ENCODE results near the gene PI4KB. TPM values are rescaled to one million over a fixed set of nuclear protein-coding genes. Genes with fewer than 3 reads are reported as not detected.

PI4KB gene
- total RNA-seq, 1 donor = 70.0 TPM

- DNase-seq (ENCODE audit: low read depth in 2 of 3, low spot score in 2 of 3) = peak; percentile 80 to 99 (median 99)
These were observed 19.7 kb upstream of the PI4KB start, which contains the start of gene RFX5 for GRCh38 chr1:151346769-151347522. RFX5 (minus strand) TSS chr1:151347252; CDS start chr1:151346320, 932 bp downstream.

- peak in 1 of 3 donors; percentile 26 for DNase-seq (ENCODE audit: low read depth in 2 of 3, low spot score in 2 of 3)
These were observed 19.0 kb upstream of the PI4KB start for GRCh38 chr1:151346082-151346768.

GRCh38 chr1:151344291-151344690 lies 17.1 kb upstream of the PI4KB start:
- no peak for DNase-seq (ENCODE audit: low read depth in 2 of 3, low spot score in 2 of 3)

DNA sequence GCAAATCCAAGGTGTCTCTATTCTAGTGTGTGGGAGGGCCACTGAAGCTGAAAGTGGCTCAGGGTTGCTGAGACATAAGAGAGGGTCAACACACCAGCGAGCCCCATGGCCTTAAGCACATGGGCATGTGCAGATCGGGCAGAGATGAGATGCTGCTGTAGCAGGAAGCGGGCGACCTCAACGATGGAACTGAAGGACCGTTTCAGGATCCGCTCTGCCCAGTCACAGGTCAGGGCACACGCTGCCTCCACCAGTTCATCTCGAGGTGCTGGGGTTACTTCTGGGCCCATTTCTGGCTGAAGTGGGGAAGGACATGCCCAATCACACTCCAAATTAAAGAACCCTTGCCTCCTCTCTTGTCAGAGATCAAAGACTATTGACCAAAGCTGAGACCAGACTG lies 16.4 kb upstream of the PI4KB start:
- no peak for DNase-seq (ENCODE audit: low read depth in 2 of 3, low spot score in 2 of 3)

DNA sequence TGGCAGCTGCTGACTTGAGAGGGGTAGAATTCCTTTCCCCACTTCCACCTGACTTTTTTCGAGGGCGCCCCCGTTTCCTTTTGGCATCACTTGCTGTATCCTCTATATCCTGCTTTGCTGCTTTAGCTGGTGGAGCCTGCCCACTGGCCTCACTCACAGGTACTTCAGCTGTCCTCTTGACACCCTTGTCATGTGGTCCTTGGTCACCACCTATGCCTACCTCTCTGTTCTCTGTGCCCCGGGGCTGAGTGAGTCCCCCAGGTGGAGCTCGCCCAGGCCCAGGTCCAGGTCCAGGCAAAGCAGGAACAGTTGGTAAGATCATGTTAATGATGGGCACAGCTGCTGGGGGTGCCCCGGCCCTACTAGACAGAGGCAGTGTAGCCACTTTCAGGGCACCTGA lies 15.4 kb upstream of the PI4KB start:
- DNase-seq (ENCODE audit: low read depth in 2 of 3, low spot score in 2 of 3) = no peak

DNA sequence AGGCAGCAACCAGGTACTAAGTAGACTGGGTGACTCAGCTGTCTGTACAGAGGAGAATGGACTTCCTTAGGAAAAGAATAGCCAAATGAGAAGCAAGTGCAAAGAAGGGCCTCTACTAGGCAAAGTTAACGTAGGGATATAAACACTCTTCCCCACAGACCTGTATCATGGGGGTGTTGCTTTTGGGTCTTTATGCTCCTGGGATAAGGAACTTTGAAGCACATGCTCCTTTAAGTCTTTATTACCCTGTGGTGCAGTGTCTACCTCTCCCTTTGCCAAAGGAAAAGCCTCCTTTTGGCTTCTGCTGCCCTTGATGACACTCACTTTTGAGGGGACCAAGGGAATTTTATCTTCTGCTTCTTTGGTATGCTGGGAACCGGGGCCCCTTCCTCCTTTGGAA lies 14.8 kb upstream of the PI4KB start:
- no peak for DNase-seq (ENCODE audit: low read depth in 2 of 3, low spot score in 2 of 3)

DNA sequence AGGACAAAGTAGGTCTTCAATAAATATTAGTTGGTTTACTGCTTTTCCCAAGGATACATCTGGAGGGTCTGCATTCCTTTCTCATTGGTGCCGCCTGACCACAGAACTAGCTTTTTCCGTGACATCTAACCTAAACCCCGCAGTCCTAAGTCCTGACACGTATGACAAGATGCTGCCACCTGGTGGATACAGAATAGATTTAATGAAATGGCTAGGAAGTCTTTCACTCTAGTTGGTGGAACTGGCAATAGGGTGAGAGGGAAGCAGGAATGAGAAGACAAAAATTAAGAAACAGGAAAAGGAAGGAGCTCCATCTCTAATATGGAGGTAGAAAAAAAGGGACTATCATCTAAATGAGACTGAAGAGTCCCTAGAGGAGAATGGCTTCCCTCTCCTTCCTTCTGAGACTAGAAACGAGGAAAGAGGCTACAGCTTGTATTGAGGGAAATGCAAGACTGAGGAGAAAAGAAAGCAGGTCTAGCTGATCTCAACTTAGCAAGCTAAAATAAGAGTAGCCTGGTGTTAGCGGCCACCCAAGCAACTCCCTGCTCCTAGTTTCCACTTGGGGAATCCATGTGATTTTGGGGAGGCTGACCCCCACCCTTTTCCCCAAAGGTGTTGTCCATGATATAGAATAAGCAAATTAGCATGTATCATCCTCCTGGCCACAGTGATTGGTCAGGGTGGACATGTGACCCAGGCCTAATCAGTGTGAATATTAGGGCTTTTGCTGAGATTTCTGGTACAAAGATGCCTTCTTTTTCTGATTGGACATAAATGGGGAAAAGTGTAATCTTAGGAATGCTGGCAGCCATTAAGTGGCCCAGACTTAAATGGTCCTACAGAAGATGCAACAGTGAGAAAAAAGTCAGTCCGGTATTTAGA lies 13.9 kb upstream of the PI4KB start:
- peak in 2 of 3 donors; percentile 79 to 87 for DNase-seq (ENCODE audit: low read depth in 2 of 3, low spot score in 2 of 3)

DNA sequence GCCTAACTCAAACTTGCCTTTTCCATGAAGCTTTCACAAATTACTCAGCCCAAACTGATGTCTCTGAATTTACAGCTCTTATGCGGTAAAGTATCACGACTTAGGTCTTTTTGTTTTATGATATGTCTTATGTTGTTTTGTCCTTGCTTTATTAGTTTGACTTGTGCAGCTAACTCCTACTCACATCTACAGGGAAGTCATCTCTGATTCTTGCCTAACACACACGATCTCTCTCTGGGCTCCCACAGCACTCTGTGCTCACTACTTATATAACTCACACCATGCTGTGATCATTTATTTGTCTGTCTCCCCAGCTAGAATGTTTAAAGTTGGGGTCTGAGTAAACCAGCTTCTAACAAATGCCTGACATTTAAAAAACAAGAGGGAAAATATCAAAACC lies 9.3 kb upstream of the PI4KB start:
- DNase-seq (ENCODE audit: low read depth in 2 of 3, low spot score in 2 of 3) = no peak

DNA sequence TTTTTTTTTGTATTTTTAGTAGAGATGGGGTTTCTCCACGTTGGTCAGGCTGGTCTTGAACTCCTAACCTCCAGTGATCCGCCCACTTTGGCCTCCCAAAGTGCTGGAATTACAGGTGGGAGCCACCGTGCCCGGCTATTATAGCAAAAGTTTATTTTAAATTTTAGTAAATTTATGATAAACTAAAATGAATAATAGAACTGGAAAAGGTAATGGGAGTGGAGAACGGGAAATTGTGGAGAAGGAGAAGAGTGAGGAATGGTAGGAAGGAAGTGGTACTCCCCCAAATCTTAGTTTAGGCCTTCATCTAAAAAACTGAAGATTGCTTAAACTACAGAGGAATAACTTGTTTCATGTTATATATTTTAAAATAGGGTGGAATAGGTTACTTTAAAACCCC lies 7.6 kb upstream of the PI4KB start:
- no peak for DNase-seq (ENCODE audit: low read depth in 2 of 3, low spot score in 2 of 3)

DNA sequence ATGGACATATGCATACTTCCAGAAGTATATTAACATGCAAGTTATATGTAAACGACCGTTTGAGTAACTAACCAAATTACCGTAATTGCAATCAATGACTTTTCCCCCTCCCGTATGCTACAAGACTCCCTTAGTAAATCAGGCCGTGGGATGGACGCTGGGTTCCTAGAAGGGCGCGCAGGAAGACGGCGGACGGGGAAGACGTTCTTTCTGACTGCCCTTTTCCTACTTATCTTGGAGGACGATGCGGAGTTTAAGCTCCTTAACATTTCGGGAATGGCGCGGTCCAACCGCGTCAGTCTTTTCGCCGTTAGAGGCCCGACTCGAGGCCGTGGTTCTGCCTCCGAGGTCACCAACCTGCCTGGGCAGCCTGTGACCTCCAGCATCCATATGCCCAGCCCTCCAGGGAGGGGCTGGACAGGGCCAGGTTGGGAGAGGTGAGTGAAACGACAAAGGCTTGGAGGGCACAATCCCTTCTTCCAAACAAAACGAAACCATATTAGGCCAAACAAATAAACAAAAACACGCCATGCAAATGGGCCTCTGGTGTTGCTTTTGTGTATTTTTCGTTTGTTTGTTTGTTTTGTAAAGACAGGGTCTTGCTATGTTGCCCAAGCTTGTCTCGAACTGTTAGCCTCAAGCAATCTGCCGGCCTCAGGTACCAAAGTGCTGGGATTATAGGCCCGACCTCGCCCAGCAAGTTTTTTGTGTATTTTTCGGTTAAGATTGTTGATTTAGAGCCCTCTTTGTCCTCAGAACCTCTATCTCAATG lies 873 bp upstream of the PI4KB start:
- DNase-seq (ENCODE audit: low read depth in 2 of 3, low spot score in 2 of 3) = peak in 1 of 3 donors; percentile 7

- DNase-seq (ENCODE audit: low read depth in 2 of 3, low spot score in 2 of 3) = peak in 2 of 3 donors; percentile 75 to 81
These were observed 495 bp downstream of the PI4KB start for GRCh38 chr1:151326619-151327222.

DNA sequence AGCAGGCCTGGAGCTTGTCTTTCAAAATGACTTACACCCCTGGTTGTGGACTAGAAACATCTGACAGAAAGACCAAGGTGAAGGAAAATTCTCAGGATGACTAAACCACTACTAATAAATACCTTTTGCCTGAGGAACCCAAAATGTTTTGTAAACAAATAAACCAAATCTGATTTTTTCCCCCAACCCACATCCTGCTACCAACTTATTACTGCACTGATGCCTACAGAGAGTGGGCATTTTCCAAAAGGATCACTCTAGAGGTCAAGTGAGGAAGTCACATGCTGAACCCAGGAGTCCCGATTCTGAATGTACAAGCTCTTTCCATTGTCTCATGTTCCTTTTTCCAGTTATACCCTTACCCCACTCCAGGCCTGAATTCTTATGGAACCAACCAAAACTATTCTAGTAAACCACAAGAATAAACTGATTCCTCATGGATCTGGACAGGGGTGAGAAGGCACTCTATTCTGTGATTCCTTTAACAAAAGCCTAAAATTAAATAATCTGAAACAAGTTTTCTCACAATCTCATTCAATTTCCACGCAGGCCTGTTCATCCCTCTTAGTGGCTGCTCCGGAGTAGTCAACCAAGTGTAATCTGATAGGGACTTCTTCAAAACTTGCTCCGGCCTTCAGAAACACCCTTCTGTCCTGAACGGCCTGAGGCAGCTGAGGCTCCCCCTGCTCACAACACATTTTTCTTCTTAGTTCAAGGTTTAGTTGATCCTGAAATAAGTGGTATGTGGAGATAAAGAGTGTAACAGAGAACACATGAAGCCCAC lies 1.4 kb downstream of the PI4KB start:
- no peak for DNase-seq (ENCODE audit: low read depth in 2 of 3, low spot score in 2 of 3)

- DNase-seq (ENCODE audit: low read depth in 2 of 3, low spot score in 2 of 3) = no peak
These were observed 2.0 kb downstream of the PI4KB start for GRCh38 chr1:151325231-151325630.

DNA sequence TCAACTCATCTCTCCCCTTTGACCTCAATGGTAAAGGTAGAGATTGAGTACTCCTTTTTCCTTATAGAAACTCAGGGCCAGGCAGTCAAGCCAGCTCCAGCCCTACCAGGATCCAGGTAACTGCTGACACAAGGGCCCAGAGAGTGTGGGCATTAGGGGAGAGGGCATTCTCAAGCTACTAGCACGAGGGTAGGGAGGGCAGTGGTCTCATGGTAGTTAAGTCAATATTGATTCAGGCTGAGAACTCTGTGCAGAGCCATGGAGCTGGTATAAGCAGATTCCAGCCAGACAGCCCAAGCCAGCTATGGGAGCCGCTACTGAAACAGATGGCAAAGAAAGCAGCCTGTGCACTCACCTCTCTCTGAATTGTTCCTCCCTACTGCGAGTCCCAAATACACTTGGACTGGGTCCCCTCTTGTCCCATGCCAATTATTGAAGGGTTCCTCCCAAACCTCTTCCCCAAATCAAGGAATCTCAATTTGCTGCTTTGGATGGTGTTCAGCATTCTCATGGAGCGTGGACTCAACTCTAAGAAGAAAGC lies 2.8 kb downstream of the PI4KB start:
- no peak for DNase-seq (ENCODE audit: low read depth in 2 of 3, low spot score in 2 of 3)

DNA sequence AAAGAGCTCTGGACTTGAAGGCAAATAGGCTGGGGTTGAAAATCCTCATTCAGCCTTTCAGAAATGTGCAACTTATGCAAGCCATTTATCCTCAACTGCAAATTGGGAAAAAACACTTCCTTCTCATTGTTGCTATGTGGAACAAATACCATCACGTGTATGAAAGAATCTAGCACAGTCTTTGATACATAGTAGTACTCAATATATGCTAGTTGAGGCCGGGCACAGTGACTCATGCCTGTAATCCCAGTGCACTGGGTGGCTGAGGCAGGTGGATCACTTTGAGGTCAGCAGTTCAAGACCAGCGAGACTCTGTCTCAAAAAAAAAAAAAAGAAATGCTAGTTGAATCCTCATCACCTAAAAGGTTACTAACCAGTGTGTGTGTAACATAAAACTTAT lies 8.2 kb downstream of the PI4KB start:
- DNase-seq (ENCODE audit: low read depth in 2 of 3, low spot score in 2 of 3) = no peak

- DNase-seq (ENCODE audit: low read depth in 2 of 3, low spot score in 2 of 3) = no peak
These were observed 11.5 kb downstream of the PI4KB start for GRCh38 chr1:151315565-151316235.

DNA sequence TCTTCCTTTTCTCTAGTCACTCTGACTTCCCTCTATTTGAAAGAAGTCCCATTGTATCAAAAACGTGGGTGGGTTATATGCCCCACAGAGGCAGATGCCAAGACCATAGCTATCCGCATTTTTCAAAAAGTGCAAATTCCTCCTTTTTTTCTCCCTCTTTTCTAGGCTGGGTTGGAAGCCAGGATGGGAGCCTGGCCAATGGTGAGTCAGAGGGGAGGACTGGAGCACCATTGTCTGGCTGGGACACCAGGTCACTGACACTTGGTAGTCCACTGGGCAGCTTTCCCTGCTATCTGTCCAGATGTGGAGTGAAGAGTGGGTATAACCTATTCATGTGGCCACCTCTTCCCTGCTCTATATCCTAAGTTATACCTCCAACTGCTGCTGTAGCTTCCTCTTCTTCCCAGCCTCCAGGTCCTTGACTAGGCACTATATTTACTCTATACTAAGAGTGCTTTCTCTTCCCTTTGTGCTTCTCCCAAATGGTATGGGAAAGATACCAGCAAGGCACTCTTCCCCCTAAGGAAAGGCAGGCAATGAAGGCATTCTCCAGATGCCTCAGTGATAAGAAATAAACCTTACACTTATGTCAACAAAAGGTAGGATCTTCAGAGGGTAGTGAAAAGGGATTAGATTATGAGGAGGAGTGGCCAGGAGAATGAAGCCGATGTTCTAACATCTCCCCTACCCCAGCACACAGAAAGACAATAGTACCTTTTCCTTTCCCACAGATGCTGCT lies 12.9 kb downstream of the PI4KB start:
- no peak for DNase-seq (ENCODE audit: low read depth in 2 of 3, low spot score in 2 of 3)

GRCh38 chr1:151313501-151313900 lies 13.7 kb downstream of the PI4KB start:
- no peak for DNase-seq (ENCODE audit: low read depth in 2 of 3, low spot score in 2 of 3)
